Vagina (tissue), 2 donors: ENCODE measurements around the gene POLR2M. TPM values are rescaled to one million over a fixed set of nuclear protein-coding genes. Genes with fewer than 3 reads are reported as not detected.

Source experiments
- DNase-seq, 2 donors: peaks; one replicate each; pipeline ENCODE4 v3.0.0-alpha.2; 2017; ENCODE audit errors: extremely low spot score in 2 of 2
- H3K27ac ChIP-seq: fragments of 200-600 bp; sonication (generic); one replicate; pipeline ENCODE4 v1.5.1; 2019
- H3K27me3 ChIP-seq: fragments of 200-600 bp; sonication (generic); one replicate; pipeline ENCODE4 v1.5.1; 2019
- H3K36me3 ChIP-seq, 2 donors: fragments of 200-600 bp; sonication (generic); one replicate each; pipeline ENCODE4 v1.5.1; 2017 to 2019
- H3K4me1 ChIP-seq: fragments of 200-600 bp; sonication (generic); one replicate; pipeline ENCODE4 v1.5.1; 2019
- H3K4me3 ChIP-seq, 2 donors: fragments of 200-600 bp; sonication (generic); 1 replicate in 1 of 2; 2 replicates in 1 of 2; pipeline ENCODE4 v1.5.1; 2016 to 2019
- H3K9me3 ChIP-seq: fragments of 200-600 bp; sonication (generic); one replicate; pipeline ENCODE4 v1.5.1; 2019
- CTCF ChIP-seq, 3 experiments: fragments of 450-650 bp in 2 of 3; fragments of 200-600 bp in 1 of 3; sonication (generic) in 1 of 3; IDR thresholded peaks; one replicate each; pipeline ENCODE4 v1.5.1; 2017 to 2019; ENCODE audit warnings: antibody characterized with exemption in 3 of 3, mild to moderate bottlenecking in 2 of 3, moderate library complexity in 2 of 3
- POLR2A ChIP-seq, 2 donors: fragments of 450-650 bp; IDR thresholded peaks; one replicate each; pipeline ENCODE4 v1.6.1; 2017; ENCODE audit warnings: antibody characterized with exemption in 2 of 2, mild to moderate bottlenecking in 2 of 2, moderate library complexity in 2 of 2
- POLR2AphosphoS5 ChIP-seq, 2 donors: sonication (generic); formaldehyde crosslinking; IDR thresholded peaks; one replicate each; pipeline ENCODE4 v1.9.0; 2017; ENCODE audit warnings: antibody characterized with exemption in 2 of 2, mild to moderate bottlenecking in 2 of 2, low read depth in 1 of 2; ENCODE audit not compliant: insufficient read depth in 1 of 2
- intact Hi-C: fragments of 100-400 bp; cut with DNase I; formaldehyde crosslinking; loops from one replicate; pipeline ENCODE4 v1.15.1; 2023
- total RNA-seq: library from RNA; depleted of rRNA; stranded (reverse); fragments of >200 nt; gene quantifications from one replicate; pipeline ENCODE4 v1.2.3, GENCODE V29; 2016

The POLR2M gene
- total RNA-seq, 1 donor from 2014 or later: 204 TPM

- Histone ChIP-seq H3K9me3 (no peaks in the 10 kb centered on the region), H3K4me3 (no peak overlapping the region), H3K4me1 (peaks cover 3% of the 10 kb centered on the region), H3K36me3 (no peaks in the 10 kb centered on the region), H3K27me3 (no peaks in the 10 kb centered on the region), H3K27ac (no peak overlapping the region)
- intact Hi-C loops: no loop called here
- no peak for TF ChIP-seq POLR2AphosphoS5 (IDR thresholded peaks at IDR 0.05; ENCODE audit: insufficient read depth in 1 of 2, low read depth in 1 of 2)
- TF ChIP-seq CTCF (IDR thresholded peaks at IDR 0.05): no peak
- no peak for TF ChIP-seq POLR2A (IDR thresholded peaks at IDR 0.05)
- no peak for DNase-seq
Observed at GRCh38 chr15:57671636-57672035, 34.9 kb upstream of the POLR2M start.

GRCh38 chr15:57675481-57676181 lies 30.9 kb upstream of the POLR2M start:
- TF ChIP-seq POLR2AphosphoS5 (IDR thresholded peaks at IDR 0.05; ENCODE audit: insufficient read depth in 1 of 2, low read depth in 1 of 2): no peak
- TF ChIP-seq CTCF (IDR thresholded peaks at IDR 0.05): no peak
- TF ChIP-seq POLR2A (IDR thresholded peaks at IDR 0.05): no peak
- no peak for DNase-seq

GRCh38 chr15:57676585-57676984 lies 29.9 kb upstream of the POLR2M start:
- no peaks in the 10 kb centered on the region for H3K9me3 ChIP-seq
- H3K36me3 ChIP-seq: no peaks in the 10 kb centered on the region
- intact Hi-C loops: no loop called here
- no peak for DNase-seq
- TF ChIP-seq POLR2A (IDR thresholded peaks at IDR 0.05): no peak
- no peak for TF ChIP-seq POLR2AphosphoS5 (IDR thresholded peaks at IDR 0.05; ENCODE audit: insufficient read depth in 1 of 2, low read depth in 1 of 2)
- no peak for TF ChIP-seq CTCF (IDR thresholded peaks at IDR 0.05)
- no peak overlapping the region for H3K27ac ChIP-seq
- H3K27me3 ChIP-seq: no peaks in the 10 kb centered on the region
- H3K4me3 ChIP-seq: no peak overlapping the region
- no peaks in the 10 kb centered on the region for H3K4me1 ChIP-seq

More at GRCh38 chr15:57675481-57676181, 30.9 kb upstream of the POLR2M start:
- intact Hi-C loops: no loop called here
- H3K4me3 ChIP-seq: no peak overlapping the region
- no peaks in the 10 kb centered on the region for H3K9me3 ChIP-seq
- H3K27me3 ChIP-seq: no peaks in the 10 kb centered on the region
- no peaks in the 10 kb centered on the region for H3K36me3 ChIP-seq
- H3K4me1 ChIP-seq: no peaks in the 10 kb centered on the region
- H3K27ac ChIP-seq: no peak overlapping the region

GRCh38 chr15:57677204-57677603 lies 29.3 kb upstream of the POLR2M start:
- Histone ChIP-seq H3K27me3 (no peaks in the 10 kb centered on the region), H3K4me3 (no peak overlapping the region), H3K4me1 (no peaks in the 10 kb centered on the region), H3K27ac (no peak overlapping the region), H3K36me3 (no peaks in the 10 kb centered on the region), H3K9me3 (no peaks in the 10 kb centered on the region)
- intact Hi-C loops: no loop called here
- TF ChIP-seq CTCF (IDR thresholded peaks at IDR 0.05) (no peak), POLR2A (IDR thresholded peaks at IDR 0.05) (no peak), POLR2AphosphoS5 (IDR thresholded peaks at IDR 0.05; ENCODE audit: insufficient read depth in 1 of 2, low read depth in 1 of 2) (no peak)
- DNase-seq: no peak

- TF ChIP-seq CTCF (IDR thresholded peaks at IDR 0.05) (no peak), POLR2AphosphoS5 (IDR thresholded peaks at IDR 0.05; ENCODE audit: insufficient read depth in 1 of 2, low read depth in 1 of 2) (no peak)
- no peak overlapping the region for H3K4me3 ChIP-seq
- no peaks in the 10 kb centered on the region for H3K9me3 ChIP-seq
- H3K27me3 ChIP-seq: no peaks in the 10 kb centered on the region
- DNase-seq: no peak
- no peaks in the 10 kb centered on the region for H3K4me1 ChIP-seq
- no peak overlapping the region for H3K27ac ChIP-seq
- intact Hi-C loops: no loop called here
- no peaks in the 10 kb centered on the region for H3K36me3 ChIP-seq
Observed at GRCh38 chr15:57680021-57680420, 26.5 kb upstream of the POLR2M start.
